Activated CD4-positive, CD25-positive, alpha-beta regulatory T cell treated with anti-CD3 and anti-CD28 coated beads, Interleukin-2, amount 50 U/mL, for 72 hours (primary cell): ENCODE data around the gene CMC1.
"Not testable (repeated sequence)": the region's sequence is repeated elsewhere in the genome, so short reads cannot be mapped to it uniquely, and the experiment has no call there.

Experiments
- DNase-seq: peaks from one replicate; pipeline ENCODE4 v3.0.0; 2021

CMC1 gene

GRCh38 chr3:28247286-28247685 lies 5.9 kb downstream of the CMC1 start:
- DNase-seq: no peak

GRCh38 chr3:28250999-28251398 lies 9.6 kb downstream of the CMC1 start:
- no peak for DNase-seq

- DNase-seq: no peak
Measured at GRCh38 chr3:28252001-28252431, 10.6 kb downstream of the CMC1 start.

- DNase-seq: no peak
Measured at GRCh38 chr3:28253040-28253715, 11.8 kb downstream of the CMC1 start.

- DNase-seq: no peak
Measured at GRCh38 chr3:28262001-28262400, 20.6 kb downstream of the CMC1 start.

GRCh38 chr3:28265641-28266040 lies 24.2 kb downstream of the CMC1 start:
- DNase-seq: no peak

- no peak for DNase-seq
Measured at GRCh38 chr3:28267984-28268849, 26.8 kb downstream of the CMC1 start.

GRCh38 chr3:28268989-28269388 lies 27.6 kb downstream of the CMC1 start:
- no peak for DNase-seq

- not testable (repeated sequence) for DNase-seq
Measured at GRCh38 chr3:28269884-28270283, 28.5 kb downstream of the CMC1 start.

GRCh38 chr3:28273837-28274236 lies 32.4 kb downstream of the CMC1 start:
- no peak for DNase-seq

GRCh38 chr3:28278918-28279317 lies 37.5 kb downstream of the CMC1 start:
- DNase-seq: no peak

- DNase-seq: no peak
Measured at GRCh38 chr3:28279770-28280169, 38.4 kb downstream of the CMC1 start.

GRCh38 chr3:28280781-28281180 lies 39.4 kb downstream of the CMC1 start:
- no peak for DNase-seq

- no peak for DNase-seq
Measured at GRCh38 chr3:28286595-28286994, 45.2 kb downstream of the CMC1 start.

GRCh38 chr3:28287046-28287445 lies 45.6 kb downstream of the CMC1 start:
- DNase-seq: no peak

- DNase-seq: no peak
Measured at GRCh38 chr3:28290863-28291300, 49.5 kb downstream of the CMC1 start.

GRCh38 chr3:28291577-28291976 lies 50.2 kb downstream of the CMC1 start:
- DNase-seq: no peak

GRCh38 chr3:28292622-28293021 lies 51.2 kb downstream of the CMC1 start:
- no peak for DNase-seq

- no peak for DNase-seq
Measured at GRCh38 chr3:28294667-28295413, 53.4 kb downstream of the CMC1 start.

- DNase-seq: no peak
Measured at GRCh38 chr3:28295898-28296490, 54.6 kb downstream of the CMC1 start.

GRCh38 chr3:28299705-28300104 lies 58.3 kb downstream of the CMC1 start:
- no peak for DNase-seq

- no peak for DNase-seq
Measured at GRCh38 chr3:28300345-28300962, 59.0 kb downstream of the CMC1 start.

GRCh38 chr3:28301688-28302087 lies 60.3 kb downstream of the CMC1 start:
- DNase-seq: no peak
